Fibroblast of skin of right quadriceps (primary cell): Measurements from ENCODE around the gene SERPINE3.

Source experiments
- DNase-seq: peaks from one replicate; pipeline ENCODE4 v3.0.0-alpha.2; 2013

The SERPINE3 gene

GRCh38 chr13:51364404-51365008, 25.0 kb downstream of the SERPINE3 start:
- DNase-seq, result peak; percentile 86

DNA sequence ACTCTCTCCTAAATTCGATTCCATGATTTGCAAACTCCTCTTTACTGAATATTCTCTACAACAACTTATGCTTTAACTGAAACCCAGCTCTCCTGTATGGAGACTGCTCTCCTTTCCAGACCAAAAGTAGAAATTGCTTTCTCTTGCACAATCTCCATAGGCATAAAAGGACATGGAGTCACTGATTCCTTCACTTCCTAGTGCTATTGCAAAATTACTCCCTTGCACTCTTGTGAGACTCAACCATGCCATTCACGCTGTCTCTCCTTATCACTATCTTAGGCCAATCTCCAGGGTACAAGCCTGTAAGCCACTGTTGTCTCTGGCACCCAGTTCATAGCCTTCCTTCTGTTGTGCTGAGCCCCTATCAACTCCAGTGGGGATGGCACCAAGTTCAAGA, 30.6 kb downstream of the SERPINE3 start:
- peak; percentile 48 for DNase-seq

DNA sequence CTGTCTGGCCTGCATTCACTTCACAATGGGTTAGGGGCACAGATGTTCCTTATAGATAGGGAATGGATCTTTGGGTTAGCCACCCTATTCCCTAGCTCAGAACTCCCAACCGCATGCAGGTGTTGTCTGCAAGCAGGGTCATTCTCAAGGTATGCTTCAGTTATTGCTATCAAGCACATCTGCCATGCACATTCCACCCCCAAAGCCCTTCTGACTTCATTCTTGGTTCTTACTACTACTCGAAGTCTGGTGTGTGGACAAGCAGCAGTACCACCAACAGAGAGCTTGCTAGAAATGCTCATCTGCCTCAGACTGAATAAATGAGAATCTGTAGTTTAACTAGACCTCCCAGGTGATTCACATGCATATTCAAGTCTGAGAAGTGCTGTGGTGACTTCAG, 31.3 kb downstream of the SERPINE3 start:
- DNase-seq, result no peak

DNA sequence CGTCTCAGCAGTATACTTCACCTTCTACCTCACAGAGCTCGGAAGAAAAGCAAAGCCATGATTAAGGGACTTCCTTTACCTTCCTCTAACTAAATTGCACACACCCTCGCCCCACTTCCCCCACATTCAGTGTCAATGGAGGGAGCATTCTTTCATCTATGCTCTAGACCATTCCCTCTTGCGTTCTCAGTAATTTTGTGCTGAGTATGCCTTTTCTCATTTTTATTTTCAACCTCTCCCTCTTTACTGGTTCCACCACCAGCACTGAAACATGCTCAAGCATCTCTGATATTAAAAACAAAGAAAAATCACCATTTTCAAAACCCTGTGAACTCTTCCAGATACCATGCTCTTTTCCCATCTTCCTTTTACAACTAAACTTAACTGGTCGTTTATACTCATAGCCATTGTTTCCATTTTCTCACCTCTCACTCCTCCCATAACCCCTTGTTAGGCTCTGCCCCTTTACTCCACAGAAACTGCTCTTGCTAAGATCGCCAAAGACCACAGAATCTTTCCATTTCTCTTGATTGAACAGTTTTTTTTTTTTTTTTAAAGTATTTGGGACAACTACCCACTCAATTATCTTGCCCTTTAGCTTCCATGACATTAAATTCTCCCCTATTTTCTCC, 32.4 kb downstream of the SERPINE3 start:
- DNase-seq, result no peak

DNA sequence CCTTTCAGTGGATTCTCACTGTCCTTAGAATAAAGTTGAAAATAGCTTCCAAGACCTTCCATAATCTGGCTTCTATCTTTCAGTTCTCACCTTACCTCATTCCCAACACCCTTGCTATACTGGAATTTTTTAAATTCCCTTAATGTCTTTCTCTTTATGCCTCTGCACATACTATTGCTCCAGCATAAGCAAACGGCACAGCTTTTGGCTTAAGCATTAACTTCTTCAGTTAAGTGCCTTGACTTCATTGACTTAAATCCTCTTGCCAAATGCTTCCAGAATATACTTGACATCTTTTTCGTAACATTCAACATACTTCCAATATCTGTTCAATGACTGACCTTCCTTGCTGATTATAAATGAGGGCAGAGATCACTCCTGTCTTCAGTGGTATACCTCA, 34.0 kb downstream of the SERPINE3 start:
- no peak for DNase-seq

- peak; percentile 24 for DNase-seq
Observed at GRCh38 chr13:51380269-51380668, 40.8 kb downstream of the SERPINE3 start.

GRCh38 chr13:51385114-51385513, 45.6 kb downstream of the SERPINE3 start:
- no peak for DNase-seq

GRCh38 chr13:51394724-51395123, 55.2 kb downstream of the SERPINE3 start:
- no peak for DNase-seq

GRCh38 chr13:51396352-51396751, 56.9 kb downstream of the SERPINE3 start:
- DNase-seq, result peak; percentile 17

GRCh38 chr13:51397262-51397941, 57.9 kb downstream of the SERPINE3 start:
- peak; percentile 68 for DNase-seq

- DNase-seq, result no peak
Observed at GRCh38 chr13:51405176-51405575, 65.7 kb downstream of the SERPINE3 start.

- no peak for DNase-seq
Observed at GRCh38 chr13:51412431-51412830, 72.9 kb downstream of the SERPINE3 start.
